Tibial nerve (tissue), 4 donors: ENCODE results near the gene KL.

Experiments
- EP300 ChIP-seq, 2 donors: sonication (generic); formaldehyde crosslinking; IDR thresholded peaks; one replicate each; pipeline ENCODE4 v1.6.1; 2017; ENCODE audit warnings: antibody characterized with exemption in 2 of 2, mild to moderate bottlenecking in 1 of 2
- POLR2A ChIP-seq, 2 donors: fragments of 450-650 bp; IDR thresholded peaks; one replicate each; pipeline ENCODE4 v1.6.1; 2017; ENCODE audit warnings: antibody characterized with exemption in 2 of 2, mild to moderate bottlenecking in 2 of 2, moderate library complexity in 2 of 2
- TF ChIP-seq, protein P1 (sequence below), 5 experiments: fragments of 200-600 bp in 3 of 5; fragments of 450-650 bp in 2 of 5; sonication (generic) in 3 of 5; IDR thresholded peaks; one replicate each; pipeline ENCODE4 v1.5.1; 2016 to 2019; ENCODE audit warnings: antibody characterized with exemption in 5 of 5, mild to moderate bottlenecking in 3 of 5, moderate library complexity in 2 of 5

DNA sequence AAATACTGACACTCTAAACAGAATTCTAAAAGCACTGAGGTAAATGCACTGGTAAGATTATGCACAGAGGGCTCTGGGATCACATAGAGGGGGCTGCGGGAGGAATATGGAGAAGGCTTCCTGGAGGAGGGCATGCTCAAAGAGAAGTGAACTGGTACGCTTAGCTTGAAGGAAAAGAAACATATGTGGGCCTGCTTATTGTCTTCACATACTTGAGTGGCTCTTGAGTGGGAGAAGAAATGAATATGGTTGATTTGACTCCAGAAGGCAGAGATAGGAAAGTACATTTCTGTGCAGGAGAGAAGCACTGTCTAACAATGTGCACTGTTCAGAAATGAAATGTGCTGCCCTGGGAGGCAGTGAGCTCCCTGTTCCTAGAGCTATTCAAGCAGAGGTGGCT, 91.1 kb downstream of the KL start:
- TF ChIP-seq, protein P1, sequence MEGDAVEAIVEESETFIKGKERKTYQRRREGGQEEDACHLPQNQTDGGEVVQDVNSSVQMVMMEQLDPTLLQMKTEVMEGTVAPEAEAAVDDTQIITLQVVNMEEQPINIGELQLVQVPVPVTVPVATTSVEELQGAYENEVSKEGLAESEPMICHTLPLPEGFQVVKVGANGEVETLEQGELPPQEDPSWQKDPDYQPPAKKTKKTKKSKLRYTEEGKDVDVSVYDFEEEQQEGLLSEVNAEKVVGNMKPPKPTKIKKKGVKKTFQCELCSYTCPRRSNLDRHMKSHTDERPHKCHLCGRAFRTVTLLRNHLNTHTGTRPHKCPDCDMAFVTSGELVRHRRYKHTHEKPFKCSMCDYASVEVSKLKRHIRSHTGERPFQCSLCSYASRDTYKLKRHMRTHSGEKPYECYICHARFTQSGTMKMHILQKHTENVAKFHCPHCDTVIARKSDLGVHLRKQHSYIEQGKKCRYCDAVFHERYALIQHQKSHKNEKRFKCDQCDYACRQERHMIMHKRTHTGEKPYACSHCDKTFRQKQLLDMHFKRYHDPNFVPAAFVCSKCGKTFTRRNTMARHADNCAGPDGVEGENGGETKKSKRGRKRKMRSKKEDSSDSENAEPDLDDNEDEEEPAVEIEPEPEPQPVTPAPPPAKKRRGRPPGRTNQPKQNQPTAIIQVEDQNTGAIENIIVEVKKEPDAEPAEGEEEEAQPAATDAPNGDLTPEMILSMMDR (IDR thresholded peaks at IDR 0.05), result no peak
- TF ChIP-seq POLR2A (IDR thresholded peaks at IDR 0.05), result no peak
- TF ChIP-seq EP300 (IDR thresholded peaks at IDR 0.05), result no peak
